ENCODE data around the gene PDLIM1. TPM values are rescaled to one million over a fixed set of nuclear protein-coding genes. Genes with fewer than 3 reads are reported as not detected.

PDLIM1 gene
- total and polyA plus RNA-seq, 2 experiments from 2014 or later = 111 to 233 TPM

DNA sequence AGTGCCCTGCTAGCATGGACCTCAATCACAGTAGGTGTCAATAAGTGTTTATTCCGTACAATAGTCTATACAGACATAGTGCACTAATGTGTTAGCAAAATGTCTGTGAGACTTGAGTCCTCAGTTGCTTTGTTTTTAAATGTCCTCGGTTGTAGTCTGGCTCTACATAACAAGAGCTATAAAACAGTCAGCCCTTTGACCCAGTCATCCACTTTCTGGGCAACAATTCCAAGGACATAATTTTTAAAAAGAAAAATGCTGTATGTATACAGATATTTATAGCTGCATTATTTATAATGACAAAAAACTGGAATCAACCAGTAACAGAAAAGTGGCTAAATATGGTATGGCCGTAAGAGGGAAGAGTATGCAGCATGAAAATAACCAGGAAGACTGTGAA is 2.8 kb upstream of the PDLIM1 start:
- Histone ChIP-seq H3K79me2 (replicated peaks; ENCODE audit: insufficient read depth) (peaks cover 18% of the 10 kb centered on the region), H3K27ac (ENCODE audit: low read depth) (no peak overlapping the region), H2AFZ (no peak overlapping the region), H3K27me3 (ENCODE audit: insufficient read depth) (peaks cover 62% of the 10 kb centered on the region), H3K36me3 (ENCODE audit: insufficient read depth) (no peaks in the 10 kb centered on the region), H3F3A (replicated peaks; ENCODE audit: low read depth) (peaks cover 6% of the 10 kb centered on the region; the same call in 1 of the 2 replicates), H3K4me2 (no peak overlapping the region), H4K20me1 (replicated peaks; ENCODE audit: insufficient read depth) (peaks cover 4% of the 10 kb centered on the region; the same call in 1 of the 2 replicates), H3K9me2 (ENCODE audit: insufficient read depth) (peaks cover 5% of the 10 kb centered on the region; the same call in 1 of the 2 replicates), H3K4me3 (no peak overlapping the region), H3K4me1 (ENCODE audit: insufficient read depth) (peaks cover 21% of the 10 kb centered on the region)
- H3K4me1 Mint-ChIP-seq = peaks cover 25% of the 10 kb centered on the region
- DNase-seq (ENCODE audit: low spot score) (no peak), ATAC-seq (no peak)
- no peak overlapping the region for H3K4me3 Mint-ChIP-seq
- H3K27me3 Mint-ChIP-seq (ENCODE audit: insufficient read depth, low read depth, poor library complexity) = peaks cover 51% of the 10 kb centered on the region
- peaks cover 3% of the 10 kb centered on the region; the same call in 1 of the 3 replicates for H3K36me3 Mint-ChIP-seq (ENCODE audit: low read depth)
- TF ChIP-seq CREB1 (CRISPR knock-in tag; IDR thresholded peaks at IDR 0.05; ENCODE audit: low read depth) (no peak), ZNF114 (CRISPR knock-in tag; IDR thresholded peaks at IDR 0.05) (no peak), ZNF331 (CRISPR knock-in tag; IDR thresholded peaks at IDR 0.05; ENCODE audit: low read depth) (no peak)
- H3K27ac Mint-ChIP-seq = no peak overlapping the region
- no peaks in the 10 kb centered on the region for H3K9me3 Mint-ChIP-seq

DNA sequence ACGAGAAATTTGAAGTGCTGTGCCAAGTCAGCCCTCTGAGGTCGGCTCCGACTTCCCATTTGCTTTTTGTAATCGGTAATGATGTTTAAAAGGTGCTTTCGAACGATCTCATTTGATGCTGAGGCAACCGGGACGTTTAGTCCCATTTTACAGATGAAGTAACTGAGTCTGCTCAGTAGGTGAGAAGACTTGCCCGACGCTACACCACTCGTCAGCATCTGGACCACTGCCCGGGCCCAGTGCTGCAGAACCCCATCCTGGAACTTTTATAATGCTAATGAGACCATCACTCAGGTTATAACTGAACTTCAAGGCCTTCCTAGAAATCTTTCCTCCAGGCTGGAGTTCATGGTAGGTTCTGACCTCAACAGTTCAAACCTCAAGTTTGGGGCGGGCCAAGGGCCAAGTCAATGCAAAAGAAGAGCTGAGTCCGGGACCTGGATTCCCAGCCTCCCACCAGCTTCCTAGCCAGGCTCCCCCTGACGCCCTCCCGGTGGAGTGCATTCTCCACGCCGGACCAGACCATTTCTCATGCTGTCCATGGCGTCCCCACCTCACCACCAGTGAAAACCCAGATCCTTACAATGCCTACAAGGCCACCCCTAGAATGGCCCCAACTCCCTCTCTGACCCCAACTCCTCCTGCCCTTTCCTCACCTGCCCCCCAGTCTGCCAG is 699 bp upstream of the PDLIM1 start:
- no peak overlapping the region for H3K27ac Mint-ChIP-seq
- Histone ChIP-seq H3K27me3 (ENCODE audit: insufficient read depth) (peaks cover 56% of the 10 kb centered on the region), H3K36me3 (ENCODE audit: insufficient read depth) (no peaks in the 10 kb centered on the region), H3K27ac (ENCODE audit: low read depth) (no peak overlapping the region), H4K20me1 (replicated peaks; ENCODE audit: insufficient read depth) (peaks cover 14% of the 10 kb centered on the region), H3K4me2 (peak overlapping the region; percentile 96), H3K4me1 (ENCODE audit: insufficient read depth) (peaks cover 41% of the 10 kb centered on the region), H3K9me2 (ENCODE audit: insufficient read depth) (0 out of 2 replicates have a peak, but pooled peaks cover under 1% of the 10 kb centered on the region), H3K79me2 (replicated peaks; ENCODE audit: insufficient read depth) (peaks cover 39% of the 10 kb centered on the region), H3F3A (replicated peaks; ENCODE audit: low read depth) (peaks cover 6% of the 10 kb centered on the region; the same call in 1 of the 2 replicates), H3K4me3 (peak overlapping the region; percentile 87), H2AFZ (peak overlapping the region; percentile 92)
- H3K9me3 Mint-ChIP-seq = no peaks in the 10 kb centered on the region
- ATAC-seq (no peak), DNase-seq (ENCODE audit: low spot score) (no peak)
- peaks cover 42% of the 10 kb centered on the region for H3K27me3 Mint-ChIP-seq (ENCODE audit: insufficient read depth, low read depth, poor library complexity)
- H3K4me3 Mint-ChIP-seq = peak overlapping the region; percentile 73
- peaks cover 3% of the 10 kb centered on the region; the same call in 1 of the 3 replicates for H3K36me3 Mint-ChIP-seq (ENCODE audit: low read depth)
- peaks cover 43% of the 10 kb centered on the region for H3K4me1 Mint-ChIP-seq
- TF ChIP-seq ZNF331 (CRISPR knock-in tag; IDR thresholded peaks at IDR 0.05; ENCODE audit: low read depth) (no peak), NANOG (IDR thresholded peaks at IDR 0.05; ENCODE audit: borderline replicate concordance) (no peak), EZH2phosphoT487 (IDR thresholded peaks at IDR 0.05; ENCODE audit: unreplicated experiment) (no peak), ZNF114 (CRISPR knock-in tag; IDR thresholded peaks at IDR 0.05) (no peak), JUNB (IDR thresholded peaks at IDR 0.05; ENCODE audit: unreplicated experiment) (no peak), EZH2 (IDR thresholded peaks at IDR 0.05; ENCODE audit: low read depth, unreplicated experiment) (no peak), CREB1 (CRISPR knock-in tag; IDR thresholded peaks at IDR 0.05; ENCODE audit: low read depth) (no peak)
- TF ChIP-seq, protein P1, sequence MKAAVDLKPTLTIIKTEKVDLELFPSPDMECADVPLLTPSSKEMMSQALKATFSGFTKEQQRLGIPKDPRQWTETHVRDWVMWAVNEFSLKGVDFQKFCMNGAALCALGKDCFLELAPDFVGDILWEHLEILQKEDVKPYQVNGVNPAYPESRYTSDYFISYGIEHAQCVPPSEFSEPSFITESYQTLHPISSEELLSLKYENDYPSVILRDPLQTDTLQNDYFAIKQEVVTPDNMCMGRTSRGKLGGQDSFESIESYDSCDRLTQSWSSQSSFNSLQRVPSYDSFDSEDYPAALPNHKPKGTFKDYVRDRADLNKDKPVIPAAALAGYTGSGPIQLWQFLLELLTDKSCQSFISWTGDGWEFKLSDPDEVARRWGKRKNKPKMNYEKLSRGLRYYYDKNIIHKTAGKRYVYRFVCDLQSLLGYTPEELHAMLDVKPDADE (IDR thresholded peaks at IDR 0.05) = no peak
- TF ChIP-seq, protein P2, sequence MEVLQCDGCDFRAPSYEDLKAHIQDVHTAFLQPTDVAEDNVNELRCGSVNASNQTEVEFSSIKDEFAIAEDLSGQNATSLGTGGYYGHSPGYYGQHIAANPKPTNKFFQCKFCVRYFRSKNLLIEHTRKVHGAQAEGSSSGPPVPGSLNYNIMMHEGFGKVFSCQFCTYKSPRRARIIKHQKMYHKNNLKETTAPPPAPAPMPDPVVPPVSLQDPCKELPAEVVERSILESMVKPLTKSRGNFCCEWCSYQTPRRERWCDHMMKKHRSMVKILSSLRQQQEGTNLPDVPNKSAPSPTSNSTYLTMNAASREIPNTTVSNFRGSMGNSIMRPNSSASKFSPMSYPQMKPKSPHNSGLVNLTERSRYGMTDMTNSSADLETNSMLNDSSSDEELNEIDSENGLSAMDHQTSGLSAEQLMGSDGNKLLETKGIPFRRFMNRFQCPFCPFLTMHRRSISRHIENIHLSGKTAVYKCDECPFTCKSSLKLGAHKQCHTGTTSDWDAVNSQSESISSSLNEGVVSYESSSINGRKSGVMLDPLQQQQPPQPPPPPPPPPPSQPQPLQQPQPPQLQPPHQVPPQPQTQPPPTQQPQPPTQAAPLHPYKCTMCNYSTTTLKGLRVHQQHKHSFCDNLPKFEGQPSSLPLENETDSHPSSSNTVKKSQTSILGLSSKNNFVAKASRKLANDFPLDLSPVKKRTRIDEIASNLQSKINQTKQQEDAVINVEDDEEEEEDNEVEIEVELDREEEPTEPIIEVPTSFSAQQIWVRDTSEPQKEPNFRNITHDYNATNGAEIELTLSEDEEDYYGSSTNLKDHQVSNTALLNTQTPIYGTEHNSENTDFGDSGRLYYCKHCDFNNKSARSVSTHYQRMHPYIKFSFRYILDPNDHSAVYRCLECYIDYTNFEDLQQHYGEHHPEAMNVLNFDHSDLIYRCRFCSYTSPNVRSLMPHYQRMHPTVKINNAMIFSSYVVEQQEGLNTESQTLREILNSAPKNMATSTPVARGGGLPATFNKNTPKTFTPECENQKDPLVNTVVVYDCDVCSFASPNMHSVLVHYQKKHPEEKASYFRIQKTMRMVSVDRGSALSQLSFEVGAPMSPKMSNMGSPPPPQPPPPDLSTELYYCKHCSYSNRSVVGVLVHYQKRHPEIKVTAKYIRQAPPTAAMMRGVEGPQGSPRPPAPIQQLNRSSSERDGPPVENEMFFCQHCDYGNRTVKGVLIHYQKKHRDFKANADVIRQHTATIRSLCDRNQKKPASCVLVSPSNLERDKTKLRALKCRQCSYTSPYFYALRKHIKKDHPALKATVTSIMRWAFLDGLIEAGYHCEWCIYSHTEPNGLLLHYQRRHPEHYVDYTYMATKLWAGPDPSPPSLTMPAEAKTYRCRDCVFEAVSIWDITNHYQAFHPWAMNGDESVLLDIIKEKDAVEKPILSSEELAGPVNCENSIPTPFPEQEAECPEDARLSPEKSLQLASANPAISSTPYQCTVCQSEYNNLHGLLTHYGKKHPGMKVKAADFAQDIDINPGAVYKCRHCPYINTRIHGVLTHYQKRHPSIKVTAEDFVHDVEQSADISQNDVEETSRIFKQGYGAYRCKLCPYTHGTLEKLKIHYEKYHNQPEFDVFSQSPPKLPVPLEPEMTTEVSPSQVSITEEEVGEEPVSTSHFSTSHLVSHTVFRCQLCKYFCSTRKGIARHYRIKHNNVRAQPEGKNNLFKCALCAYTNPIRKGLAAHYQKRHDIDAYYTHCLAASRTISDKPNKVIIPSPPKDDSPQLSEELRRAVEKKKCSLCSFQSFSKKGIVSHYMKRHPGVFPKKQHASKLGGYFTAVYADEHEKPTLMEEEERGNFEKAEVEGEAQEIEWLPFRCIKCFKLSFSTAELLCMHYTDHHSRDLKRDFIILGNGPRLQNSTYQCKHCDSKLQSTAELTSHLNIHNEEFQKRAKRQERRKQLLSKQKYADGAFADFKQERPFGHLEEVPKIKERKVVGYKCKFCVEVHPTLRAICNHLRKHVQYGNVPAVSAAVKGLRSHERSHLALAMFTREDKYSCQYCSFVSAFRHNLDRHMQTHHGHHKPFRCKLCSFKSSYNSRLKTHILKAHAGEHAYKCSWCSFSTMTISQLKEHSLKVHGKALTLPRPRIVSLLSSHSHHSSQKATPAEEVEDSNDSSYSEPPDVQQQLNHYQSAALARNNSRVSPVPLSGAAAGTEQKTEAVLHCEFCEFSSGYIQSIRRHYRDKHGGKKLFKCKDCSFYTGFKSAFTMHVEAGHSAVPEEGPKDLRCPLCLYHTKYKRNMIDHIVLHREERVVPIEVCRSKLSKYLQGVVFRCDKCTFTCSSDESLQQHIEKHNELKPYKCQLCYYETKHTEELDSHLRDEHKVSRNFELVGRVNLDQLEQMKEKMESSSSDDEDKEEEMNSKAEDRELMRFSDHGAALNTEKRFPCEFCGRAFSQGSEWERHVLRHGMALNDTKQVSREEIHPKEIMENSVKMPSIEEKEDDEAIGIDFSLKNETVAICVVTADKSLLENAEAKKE (CRISPR knock-in tag; IDR thresholded peaks at IDR 0.05) = no peak
- TF ChIP-seq, protein P3, sequence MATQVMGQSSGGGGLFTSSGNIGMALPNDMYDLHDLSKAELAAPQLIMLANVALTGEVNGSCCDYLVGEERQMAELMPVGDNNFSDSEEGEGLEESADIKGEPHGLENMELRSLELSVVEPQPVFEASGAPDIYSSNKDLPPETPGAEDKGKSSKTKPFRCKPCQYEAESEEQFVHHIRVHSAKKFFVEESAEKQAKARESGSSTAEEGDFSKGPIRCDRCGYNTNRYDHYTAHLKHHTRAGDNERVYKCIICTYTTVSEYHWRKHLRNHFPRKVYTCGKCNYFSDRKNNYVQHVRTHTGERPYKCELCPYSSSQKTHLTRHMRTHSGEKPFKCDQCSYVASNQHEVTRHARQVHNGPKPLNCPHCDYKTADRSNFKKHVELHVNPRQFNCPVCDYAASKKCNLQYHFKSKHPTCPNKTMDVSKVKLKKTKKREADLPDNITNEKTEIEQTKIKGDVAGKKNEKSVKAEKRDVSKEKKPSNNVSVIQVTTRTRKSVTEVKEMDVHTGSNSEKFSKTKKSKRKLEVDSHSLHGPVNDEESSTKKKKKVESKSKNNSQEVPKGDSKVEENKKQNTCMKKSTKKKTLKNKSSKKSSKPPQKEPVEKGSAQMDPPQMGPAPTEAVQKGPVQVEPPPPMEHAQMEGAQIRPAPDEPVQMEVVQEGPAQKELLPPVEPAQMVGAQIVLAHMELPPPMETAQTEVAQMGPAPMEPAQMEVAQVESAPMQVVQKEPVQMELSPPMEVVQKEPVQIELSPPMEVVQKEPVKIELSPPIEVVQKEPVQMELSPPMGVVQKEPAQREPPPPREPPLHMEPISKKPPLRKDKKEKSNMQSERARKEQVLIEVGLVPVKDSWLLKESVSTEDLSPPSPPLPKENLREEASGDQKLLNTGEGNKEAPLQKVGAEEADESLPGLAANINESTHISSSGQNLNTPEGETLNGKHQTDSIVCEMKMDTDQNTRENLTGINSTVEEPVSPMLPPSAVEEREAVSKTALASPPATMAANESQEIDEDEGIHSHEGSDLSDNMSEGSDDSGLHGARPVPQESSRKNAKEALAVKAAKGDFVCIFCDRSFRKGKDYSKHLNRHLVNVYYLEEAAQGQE (IDR thresholded peaks at IDR 0.05; ENCODE audit: unreplicated experiment) = no peak
